CD4-positive, alpha-beta T cell treated with Interleukin-15 for 1 hour (primary cell): ENCODE results near the gene FCRLB.
"Not testable (repeated sequence)": the region's sequence is repeated elsewhere in the genome, so short reads cannot be mapped to it uniquely, and the experiment has no call there.

ENCODE experiments used
- DNase-seq: peaks from one replicate; pipeline ENCODE4 v3.0.0-alpha.2; 2020

The FCRLB gene

GRCh38 chr1:161720956-161721737 is at the start of gene FCRLB:
Gene FCRLB, plus strand, starts transcription at chr1:161721544. Its CDS starts 1,129 bp downstream, at chr1:161722673.
- no peak for DNase-seq

- not testable (repeated sequence) for DNase-seq
Measured at GRCh38 chr1:161673437-161673836, 47.9 kb upstream of the FCRLB start.

GRCh38 chr1:161674447-161674846 is 46.9 kb upstream of the FCRLB start:
- DNase-seq: not testable (repeated sequence)

GRCh38 chr1:161674908-161675307 is 46.4 kb upstream of the FCRLB start:
- DNase-seq: not testable (repeated sequence)

GRCh38 chr1:161676441-161676840 is 44.9 kb upstream of the FCRLB start:
- DNase-seq: no peak

- DNase-seq: no peak
Measured at GRCh38 chr1:161676958-161677689, 44.2 kb upstream of the FCRLB start.

- no peak for DNase-seq
Measured at GRCh38 chr1:161678500-161678899, 42.8 kb upstream of the FCRLB start.

- DNase-seq: no peak
Measured at GRCh38 chr1:161681879-161682278, 39.5 kb upstream of the FCRLB start.

- DNase-seq: no peak
Measured at GRCh38 chr1:161688946-161689345, 32.4 kb upstream of the FCRLB start.

GRCh38 chr1:161691846-161692245 is 29.5 kb upstream of the FCRLB start:
- DNase-seq: no peak

- DNase-seq: not testable (repeated sequence)
Measured at GRCh38 chr1:161693020-161693712, 28.2 kb upstream of the FCRLB start.

- not testable (repeated sequence) for DNase-seq
Measured at GRCh38 chr1:161698302-161698701, 23.0 kb upstream of the FCRLB start.

GRCh38 chr1:161702250-161702649 is 19.1 kb upstream of the FCRLB start:
- no peak for DNase-seq

GRCh38 chr1:161705537-161705936 is 15.8 kb upstream of the FCRLB start:
- peak; percentile 55 for DNase-seq

GRCh38 chr1:161706113-161706481 is 15.2 kb upstream of the FCRLB start:
- DNase-seq: no peak

GRCh38 chr1:161706482-161707347 is 14.6 kb upstream of the FCRLB start, which contains the start of gene FCRLA:
Gene FCRLA, plus strand, starts transcription at chr1:161707229. Its CDS starts 36 bp downstream, at chr1:161707265.
- DNase-seq: no peak

- DNase-seq: no peak
Measured at GRCh38 chr1:161707503-161707902, 13.8 kb upstream of the FCRLB start.

- DNase-seq: no peak
Measured at GRCh38 chr1:161709373-161709772, 12.0 kb upstream of the FCRLB start.

GRCh38 chr1:161710560-161710959 is 10.8 kb upstream of the FCRLB start:
- DNase-seq: no peak

- DNase-seq: no peak
Measured at GRCh38 chr1:161718559-161719324, 2.6 kb upstream of the FCRLB start.

GRCh38 chr1:161719325-161719611 is 2.1 kb upstream of the FCRLB start:
- no peak for DNase-seq

GRCh38 chr1:161720422-161720821 is 922 bp upstream of the FCRLB start:
- no peak for DNase-seq
